Measurements from ENCODE around the gene ZNF45.

- TF ChIP-seq POLR2A (IDR thresholded peaks at IDR 0.05) (no peak), CTCF (IDR thresholded peaks at IDR 0.05) (no peak)
These were observed 39.3 kb downstream of the ZNF45 start for GRCh38 chr19:43895727-43896308.

Measured in adrenal gland (tissue), 5 donors.